Upper lobe of left lung (tissue), 6 donors: Measurements from ENCODE around the gene ERF. TPM values are rescaled to one million over a fixed set of nuclear protein-coding genes. Genes with fewer than 3 reads are reported as not detected.

ENCODE experiments used
- ATAC-seq, 2 donors: fragments of 200-7000 bp; cut with Tn5 transposase; one replicate each; pipeline ENCODE4 v1.9.1; 2022; ENCODE audit warnings: mild to moderate bottlenecking in 2 of 2, moderate library complexity in 2 of 2; ENCODE audit not compliant: low FRiP score in 2 of 2
- DNase-seq, 2 donors: peaks; one replicate each; pipeline ENCODE4 v3.0.0-alpha.2; 2019 to 2020
- H3K27ac ChIP-seq, 4 donors: fragments of 200-600 bp; sonication (generic); one replicate each; pipeline ENCODE4 v1.5.1; 2016 to 2019
- H3K27me3 ChIP-seq, 4 donors: fragments of 200-600 bp; sonication (generic); one replicate each; pipeline ENCODE4 v1.5.1; 2017 to 2019
- H3K36me3 ChIP-seq, 4 donors: fragments of 200-600 bp; sonication (generic); one replicate each; pipeline ENCODE4 v1.5.1; 2016 to 2019
- H3K4me1 ChIP-seq, 4 donors: fragments of 200-600 bp; sonication (generic); one replicate each; pipeline ENCODE4 v1.5.1; 2018 to 2019
- H3K4me3 ChIP-seq, 4 donors: fragments of 200-600 bp; sonication (generic); one replicate each; pipeline ENCODE4 v1.5.1; 2017 to 2019; ENCODE audit warnings: mild to moderate bottlenecking in 2 of 4, moderate library complexity in 1 of 4
- H3K9me3 ChIP-seq, 4 donors: fragments of 200-600 bp; sonication (generic); one replicate each; pipeline ENCODE4 v1.5.1; 2018 to 2019
- CTCF ChIP-seq, 6 experiments: fragments of 450-650 bp in 4 of 6; fragments of 200-600 bp in 2 of 6; sonication (generic) in 2 of 6; IDR thresholded peaks; one replicate each; pipeline ENCODE4 v1.5.1; 2016 to 2019; ENCODE audit warnings: antibody characterized with exemption in 6 of 6
- EP300 ChIP-seq, 4 donors: sonication (generic); formaldehyde crosslinking; IDR thresholded peaks; one replicate each; pipeline ENCODE4 v1.5.1; 2017; ENCODE audit warnings: antibody characterized with exemption in 4 of 4, control low read depth in 2 of 4
- POLR2A ChIP-seq, 4 donors: fragments of 450-650 bp; IDR thresholded peaks; one replicate each; pipeline ENCODE4 v1.5.1; 2016 to 2017; ENCODE audit warnings: antibody characterized with exemption in 4 of 4, mild to moderate bottlenecking in 2 of 4
- POLR2AphosphoS5 ChIP-seq, 2 donors: sonication (generic); formaldehyde crosslinking; IDR thresholded peaks; one replicate each; pipeline ENCODE4 v1.5.1; 2017; ENCODE audit warnings: antibody characterized with exemption in 2 of 2
- WGBS, 2 donors: methylation state at CpG; one replicate each; pipeline ENCODE4 v1.1.5; 2017 to 2018; 5-methylcytosine and 5-hydroxymethylcytosine counted together
- total RNA-seq, 6 donors: library from RNA; depleted of rRNA in 4 of 6; stranded (reverse); fragments of >200 nt in 4 of 6; gene quantifications; one replicate each; pipeline versions ENCODE4 v1.1.0 to v1.2.1, GENCODE V29; 2016 to 2021
- donor health status: DM: no; HTN: no; CAD: no; lungs with moderate emphysema.
- donor health status: DM: no; HTN: yes; CAD: no; lungs with severe emphysema.

Gene ERF
- total RNA-seq, 6 donors from 2014 or later = 13.6 to 59.4 (median 32.5) TPM

- Histone ChIP-seq H3K27me3 (no peaks in the 10 kb centered on the region), H3K27ac (peak overlapping the region; percentile 96 to 99 (median 96)), H3K9me3 (no peaks in the 10 kb centered on the region), H3K4me1 (peaks cover 47 to 69% (median 60%) of the 10 kb centered on the region in 4 donors), H3K4me3 (peak overlapping the region in 3 of 4 donors; percentile 68 to 80 (median 73)), H3K36me3 (peaks cover 1 to 24% (median 22%) of the 10 kb centered on the region in 4 donors)
- DNase-seq = peak; percentile 82 to 97
- peak; percentile 49 to 73 for ATAC-seq
- 0 to 3% methylated on average over 4 to 6 of the region's 76 CpGs for WGBS, 2 donors
- TF ChIP-seq EP300 (IDR thresholded peaks at IDR 0.05) (no peak), POLR2A (IDR thresholded peaks at IDR 0.05) (peak in 3 of 4 donors; percentile 42 to 74 (median 65))
These were observed 29.2 kb upstream of the ERF start for GRCh38 chr19:42284066-42284501.

GRCh38 chr19:42283188-42284065 is 28.5 kb upstream of the ERF start:
- H3K27me3 ChIP-seq = no peaks in the 10 kb centered on the region
- H3K27ac ChIP-seq = peak overlapping the region; percentile 96 to 99 (median 96)
- TF ChIP-seq POLR2A (IDR thresholded peaks at IDR 0.05) (peak in 3 of 4 donors; percentile 34 to 76 (median 67)), POLR2AphosphoS5 (IDR thresholded peaks at IDR 0.05) (peak in 1 of 2 donors; percentile 82), EP300 (IDR thresholded peaks at IDR 0.05) (no peak), CTCF (IDR thresholded peaks at IDR 0.05) (peak in 2 of 6 experiments; percentile 8 to 35)
- no peaks in the 10 kb centered on the region for H3K9me3 ChIP-seq
- peaks cover 0 to 18% (median 16%) of the 10 kb centered on the region in 4 donors for H3K36me3 ChIP-seq
- H3K4me1 ChIP-seq = peaks cover 53 to 76% (median 67%) of the 10 kb centered on the region in 4 donors
- ATAC-seq = peak; percentile 81 to 87
- H3K4me3 ChIP-seq = peak overlapping the region; percentile 4 to 80 (median 70)
- DNase-seq = peak; percentile 95 to 99
- 2% methylated on average over 29 to 32 of the region's 74 CpGs for WGBS, 2 donors

GRCh38 chr19:42282819-42283187 is 27.9 kb upstream of the ERF start:
- Histone ChIP-seq H3K9me3 (no peaks in the 10 kb centered on the region), H3K27me3 (no peaks in the 10 kb centered on the region), H3K4me3 (peak overlapping the region in 2 of 4 donors; percentile 68 to 80), H3K4me1 (peaks cover 60 to 82% (median 73%) of the 10 kb centered on the region in 4 donors), H3K36me3 (peaks cover 0 to 11% (median 10%) of the 10 kb centered on the region in 4 donors), H3K27ac (peak overlapping the region; percentile 96 to 99 (median 96))
- 28 to 37% methylated on average over 3 to 4 of the region's 4 CpGs for WGBS, 2 donors
- TF ChIP-seq POLR2A (IDR thresholded peaks at IDR 0.05) = no peak
- no peak for TF ChIP-seq POLR2AphosphoS5 (IDR thresholded peaks at IDR 0.05)
- TF ChIP-seq CTCF (IDR thresholded peaks at IDR 0.05) = no peak
- TF ChIP-seq EP300 (IDR thresholded peaks at IDR 0.05) = no peak
- DNase-seq = no peak
- ATAC-seq = no peak

GRCh38 chr19:42281827-42282762 is 27.2 kb upstream of the ERF start:
- no peaks in the 10 kb centered on the region for H3K27me3 ChIP-seq
- H3K4me3 ChIP-seq = peak overlapping the region in 3 of 4 donors; percentile 83 to 88 (median 88)
- DNase-seq (no peak), ATAC-seq (no peak)
- H3K36me3 ChIP-seq = peaks cover 0 to 4% (median 3%) of the 10 kb centered on the region in 4 donors
- peaks cover 67 to 89% (median 80%) of the 10 kb centered on the region in 4 donors for H3K4me1 ChIP-seq
- H3K27ac ChIP-seq = peak overlapping the region; percentile 96 to 99 (median 96)
- 24 to 33% methylated on average over 4 to 7 of the region's 7 CpGs for WGBS, 2 donors
- no peaks in the 10 kb centered on the region for H3K9me3 ChIP-seq
- TF ChIP-seq POLR2A (IDR thresholded peaks at IDR 0.05) (no peak), CTCF (IDR thresholded peaks at IDR 0.05) (no peak), POLR2AphosphoS5 (IDR thresholded peaks at IDR 0.05) (no peak), EP300 (IDR thresholded peaks at IDR 0.05) (no peak)
